Activated CD4-positive, alpha-beta T cell treated with anti-CD3 and anti-CD28 coated beads for 1 hour (primary cell): Measurements from ENCODE around the gene RNF115.
"Not testable (repeated sequence)": the region's sequence is repeated elsewhere in the genome, so short reads cannot be mapped to it uniquely, and the experiment has no call there.

ENCODE experiments used
- DNase-seq: peaks from one replicate; pipeline ENCODE4 v3.0.0-alpha.2; 2020

Gene RNF115

GRCh38 chr1:145771056-145771455, 52.8 kb downstream of the RNF115 start:
- DNase-seq, result no peak

GRCh38 chr1:145768004-145768403, 55.9 kb downstream of the RNF115 start:
- DNase-seq, result not testable (repeated sequence)

- not testable (repeated sequence) for DNase-seq
Measured at GRCh38 chr1:145766926-145767325, 57.0 kb downstream of the RNF115 start.

GRCh38 chr1:145765585-145766360, 58.1 kb downstream of the RNF115 start:
- DNase-seq, result not testable (repeated sequence)

GRCh38 chr1:145765127-145765526, 58.8 kb downstream of the RNF115 start:
- not testable (repeated sequence) for DNase-seq

GRCh38 chr1:145764231-145764940, 59.5 kb downstream of the RNF115 start:
- DNase-seq, result not testable (repeated sequence)

GRCh38 chr1:145762001-145762400, 61.9 kb downstream of the RNF115 start:
- DNase-seq, result not testable (repeated sequence)

GRCh38 chr1:145761498-145761897, 62.4 kb downstream of the RNF115 start:
- not testable (repeated sequence) for DNase-seq

GRCh38 chr1:145760395-145760949, 63.4 kb downstream of the RNF115 start:
- DNase-seq, result not testable (repeated sequence)

GRCh38 chr1:145759721-145760120, 64.2 kb downstream of the RNF115 start:
- no peak for DNase-seq

GRCh38 chr1:145758575-145758974, 65.3 kb downstream of the RNF115 start:
- no peak for DNase-seq

GRCh38 chr1:145758116-145758515, 65.8 kb downstream of the RNF115 start:
- DNase-seq, result no peak

GRCh38 chr1:145757420-145757819, 66.5 kb downstream of the RNF115 start:
- DNase-seq, result no peak

- DNase-seq, result no peak
Measured at GRCh38 chr1:145751491-145752037, 72.3 kb downstream of the RNF115 start.

GRCh38 chr1:145750426-145750825, 73.5 kb downstream of the RNF115 start:
- DNase-seq, result no peak

GRCh38 chr1:145747398-145748247, 76.3 kb downstream of the RNF115 start:
- no peak for DNase-seq

- no peak for DNase-seq
Measured at GRCh38 chr1:145740269-145740668, 83.6 kb downstream of the RNF115 start.

- no peak for DNase-seq
Measured at GRCh38 chr1:145736191-145736590, 87.7 kb downstream of the RNF115 start.

- DNase-seq, result no peak
Measured at GRCh38 chr1:145730900-145731299, 93.0 kb downstream of the RNF115 start.

- no peak for DNase-seq
Measured at GRCh38 chr1:145730467-145730866, 93.4 kb downstream of the RNF115 start.

- DNase-seq, result no peak
Measured at GRCh38 chr1:145729666-145730436, 94.0 kb downstream of the RNF115 start.

GRCh38 chr1:145729196-145729595, 94.7 kb downstream of the RNF115 start:
- no peak for DNase-seq
